GM15510 (cell line): ENCODE results near the gene LCE1E.

ENCODE experiments used
- POLR2A ChIP-seq: IDR thresholded peaks from 3 replicates; pipeline ENCODE4 v1.6.1; 2011; ENCODE audit warnings: borderline replicate concordance; ENCODE audit not compliant: insufficient read length; ENCODE audit errors: extremely low read depth

Gene LCE1E

GRCh38 chr1:152768847-152769533 lies 17.1 kb upstream of the LCE1E start:
- TF ChIP-seq POLR2A: no peak

- TF ChIP-seq POLR2A: no peak
Observed at GRCh38 chr1:152770411-152770810, 15.6 kb upstream of the LCE1E start.

- TF ChIP-seq POLR2A: no peak
Observed at GRCh38 chr1:152774875-152775274, 11.2 kb upstream of the LCE1E start, which contains the start of gene LCE1F. Gene LCE1F (plus strand): TSS chr1:152775140. CDS start chr1:152776372, 1,232 bp downstream.

GRCh38 chr1:152776361-152776760 lies 9.7 kb upstream of the LCE1E start:
- no peak for TF ChIP-seq POLR2A

GRCh38 chr1:152777510-152778137 lies 8.4 kb upstream of the LCE1E start:
- no peak for TF ChIP-seq POLR2A

GRCh38 chr1:152783095-152783494 lies 3.0 kb upstream of the LCE1E start:
- TF ChIP-seq POLR2A: no peak

- no peak for TF ChIP-seq POLR2A
Observed at GRCh38 chr1:152795686-152796085, 9.6 kb downstream of the LCE1E start.

GRCh38 chr1:152796421-152796820 lies 10.4 kb downstream of the LCE1E start, which contains the start of gene LCE1D:
Gene LCE1D (plus strand): TSS chr1:152796721. CDS start chr1:152797795, 1,074 bp downstream.
- no peak for TF ChIP-seq POLR2A

GRCh38 chr1:152801333-152801732 lies 15.3 kb downstream of the LCE1E start:
- TF ChIP-seq POLR2A: no peak

- no peak for TF ChIP-seq POLR2A
Observed at GRCh38 chr1:152806576-152806975, 20.5 kb downstream of the LCE1E start, which contains the start of gene LCE1C. Gene LCE1C (minus strand): TSS chr1:152806651. CDS start chr1:152805478, 1,173 bp downstream.

- TF ChIP-seq POLR2A: no peak
Observed at GRCh38 chr1:152811050-152811449, 25.0 kb downstream of the LCE1E start.

GRCh38 chr1:152811671-152812070 lies 25.6 kb downstream of the LCE1E start, which contains the start of gene LCE1B:
Gene LCE1B (plus strand): TSS chr1:152811971. CDS start chr1:152812447, 476 bp downstream.
- TF ChIP-seq POLR2A: no peak

GRCh38 chr1:152817309-152817708 lies 31.3 kb downstream of the LCE1E start:
- no peak for TF ChIP-seq POLR2A

GRCh38 chr1:152823294-152823693 lies 37.2 kb downstream of the LCE1E start:
- TF ChIP-seq POLR2A: no peak

- TF ChIP-seq POLR2A: no peak
Observed at GRCh38 chr1:152824964-152825363, 38.9 kb downstream of the LCE1E start.

GRCh38 chr1:152827173-152827572 lies 41.1 kb downstream of the LCE1E start, which contains the start of gene LCE1A:
Gene LCE1A (plus strand): TSS chr1:152827473. CDS start chr1:152827473, 0 bp downstream.
- no peak for TF ChIP-seq POLR2A
